Liver (tissue), 9 donors: Measurements from ENCODE around the gene TEX30. TPM values are rescaled to one million over a fixed set of nuclear protein-coding genes. Genes with fewer than 3 reads are reported as not detected.

Experiments used
- DNase-seq: peaks from one replicate; pipeline ENCODE4 v3.0.0-alpha.2; 2017; ENCODE audit warnings: low spot score
- H3K27ac ChIP-seq, 2 donors: one replicate each; pipeline ENCODE4 v1.7.0; 2013; ENCODE audit warnings: inconsistent platforms in 2 of 2, low read length in 2 of 2, control low read depth in 1 of 2, low read depth in 1 of 2, mild to moderate bottlenecking in 1 of 2
- H3K27me3 ChIP-seq, 4 donors: one replicate each; pipeline versions ENCODE4 v1.6.1 to v1.7.0; 2013; ENCODE audit warnings: low read length in 3 of 4, inconsistent platforms in 1 of 4, mild to moderate bottlenecking in 1 of 4, moderate library complexity in 1 of 4; ENCODE audit not compliant: control insufficient read depth in 4 of 4, insufficient read depth in 4 of 4
- H3K36me3 ChIP-seq, 4 donors: one replicate each; pipeline versions ENCODE4 v1.6.1 to v1.7.0; 2013; ENCODE audit warnings: low read length in 3 of 4, mild to moderate bottlenecking in 3 of 4, low read depth in 1 of 4, moderate library complexity in 1 of 4; ENCODE audit not compliant: control insufficient read depth in 4 of 4, insufficient read depth in 3 of 4
- H3K4me1 ChIP-seq, 4 donors: one replicate each; pipeline versions ENCODE4 v1.6.1 to v1.7.0; 2013; ENCODE audit warnings: low read length in 3 of 4, mild to moderate bottlenecking in 3 of 4, moderate library complexity in 1 of 4; ENCODE audit not compliant: control insufficient read depth in 4 of 4, insufficient read depth in 4 of 4
- H3K4me3 ChIP-seq, 3 donors: one replicate each; pipeline versions ENCODE4 v1.6.1 to v1.7.0; 2013; ENCODE audit warnings: low read length in 3 of 3, control low read depth in 1 of 3, low read depth in 1 of 3, mild to moderate bottlenecking in 1 of 3
- H3K9ac ChIP-seq, 2 donors: one replicate each; pipeline ENCODE4 v1.7.0; 2013; ENCODE audit warnings: low read length in 2 of 2, mild to moderate bottlenecking in 2 of 2, moderate library complexity in 2 of 2, control low read depth in 1 of 2, low read depth in 1 of 2
- H3K9me3 ChIP-seq, 4 donors: one replicate each; pipeline versions ENCODE4 v1.6.1 to v1.7.0; 2013; ENCODE audit warnings: low read length in 3 of 4; ENCODE audit not compliant: control insufficient read depth in 4 of 4
- CTCF ChIP-seq: fragments of 150-350 bp; IDR thresholded peaks from 2 replicates; pipeline ENCODE4 v1.5.1; 2017; ENCODE audit warnings: improper control_type of control experiment, low read depth, low read length; ENCODE audit not compliant: missing input control
- EGR1 ChIP-seq, 2 donors: IDR thresholded peaks; 2 replicates each; pipeline ENCODE4 v1.6.1; 2016 to 2018; ENCODE audit warnings: antibody characterized with exemption in 2 of 2, low read depth in 2 of 2
- FOXA1 ChIP-seq: IDR thresholded peaks from 2 replicates; pipeline ENCODE4 v1.6.1; 2016; ENCODE audit warnings: antibody characterized with exemption
- FOXA2 ChIP-seq: IDR thresholded peaks from 2 replicates; pipeline ENCODE4 v1.6.1; 2016; ENCODE audit warnings: antibody characterized with exemption
- GABPA ChIP-seq, 2 donors: IDR thresholded peaks in 1 of 2; conservative IDR thresholded peaks in 1 of 2; 2 replicates each; pipeline ENCODE4 v1.6.1; 2016; ENCODE audit warnings: antibody characterized with exemption in 2 of 2, mild to moderate bottlenecking in 1 of 2, moderate library complexity in 1 of 2
- HNF4G ChIP-seq: IDR thresholded peaks from 2 replicates; pipeline ENCODE4 v1.6.1; 2016; ENCODE audit warnings: antibody characterized with exemption
- JUND ChIP-seq, 2 donors: IDR thresholded peaks; 2 replicates each; pipeline ENCODE4 v1.6.1; 2016; ENCODE audit warnings: antibody characterized with exemption in 2 of 2
- MAX ChIP-seq: IDR thresholded peaks from 2 replicates; pipeline ENCODE4 v1.6.1; 2016; ENCODE audit warnings: antibody characterized with exemption
- NR2F2 ChIP-seq: IDR thresholded peaks from 2 replicates; pipeline ENCODE4 v1.6.1; 2016; ENCODE audit warnings: antibody characterized with exemption
- RAD21 ChIP-seq, 2 donors: IDR thresholded peaks; 2 replicates each; pipeline ENCODE4 v1.6.1; 2016; ENCODE audit warnings: antibody characterized with exemption in 2 of 2, mild to moderate bottlenecking in 2 of 2
- REST ChIP-seq: IDR thresholded peaks from 2 replicates; pipeline ENCODE4 v1.6.1; 2016; ENCODE audit warnings: antibody characterized with exemption, mild to moderate bottlenecking
- RXRA ChIP-seq, 2 donors: IDR thresholded peaks; 2 replicates each; pipeline ENCODE4 v1.6.1; 2017 to 2018; ENCODE audit warnings: antibody characterized with exemption in 2 of 2, mild to moderate bottlenecking in 1 of 2
- SP1 ChIP-seq: IDR thresholded peaks from 2 replicates; pipeline ENCODE4 v1.6.1; 2018; ENCODE audit warnings: antibody characterized with exemption, mild to moderate bottlenecking
- TAF1 ChIP-seq: conservative IDR thresholded peaks from 2 replicates; pipeline ENCODE4 v1.6.1; 2016; ENCODE audit warnings: antibody characterized with exemption, mild to moderate bottlenecking
- YY1 ChIP-seq: IDR thresholded peaks from 2 replicates; pipeline ENCODE4 v1.6.1; 2016; ENCODE audit warnings: antibody characterized with exemption, mild to moderate bottlenecking
- WGBS: extraction: QIAGEN DNeasy Blood & Tissue Kit; methylation state at CpG from one replicate; pipeline ENCODE4 v1.1.7; 2013; 5-methylcytosine and 5-hydroxymethylcytosine counted together
- polyA plus RNA-seq, 2 donors: library from polyadenylated mRNA; stranded (reverse) in 1 of 2; unstranded in 1 of 2; fragments of 200-250 nt in 1 of 2; fragments of >200 nt in 1 of 2; fragmentation: Nextera tagmentation in 1 of 2; extraction: Ambion mirVana in 1 of 2; gene quantifications; one replicate each; pipeline versions ENCODE4 v1.2.1 to v1.2.3, GENCODE V29; 2013 to 2015
- total RNA-seq, 2 donors: library from RNA; depleted of rRNA; stranded (reverse); fragments of >200 nt; gene quantifications; one replicate each; pipeline ENCODE4 v1.2.3, GENCODE V29; 2014
- TF ChIP-seq, protein P1 (sequence below): IDR thresholded peaks from 2 replicates; pipeline ENCODE4 v1.6.1; 2016; ENCODE audit warnings: antibody characterized with exemption
- donor health status: healthy.
- donor health status: healthy.
- donor health status: healthy.
- donor health status: healthy.
- donor health status: healthy.

The TEX30 gene
- total and polyA plus RNA-seq, 4 donors, result 9.9 to 28.2 (median 12.2) TPM

DNA sequence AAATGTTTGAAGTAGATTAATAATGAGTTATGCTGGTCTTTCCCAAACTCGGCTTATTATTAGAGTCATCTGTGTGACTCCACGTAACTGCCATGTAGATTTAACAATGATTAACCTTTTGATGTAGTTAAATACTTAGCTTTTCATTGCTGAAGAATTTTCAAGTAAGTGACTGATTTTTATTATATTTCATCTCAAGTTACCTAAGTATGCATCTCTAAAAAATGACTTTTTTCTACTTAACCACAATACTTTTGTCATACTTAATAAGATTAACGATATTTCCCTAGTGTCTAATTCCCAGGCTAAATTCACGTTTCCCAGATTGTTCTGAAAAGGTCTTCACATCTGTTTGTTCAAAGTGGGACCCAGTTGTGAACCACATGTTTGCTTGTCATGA, 43.1 kb upstream of the TEX30 start (continued):
- no peak for TF ChIP-seq TAF1
- no peak for TF ChIP-seq SP1
- no peak for TF ChIP-seq YY1
- no peak for TF ChIP-seq NR2F2
- no peak for TF ChIP-seq GABPA (IDR thresholded peaks at IDR 0.05 in 1 of 2, conservative IDR thresholded peaks at IDR 0.05 in 1 of 2)
- no peak for TF ChIP-seq FOXA1

GRCh38 chr13:102815788-102816187, 42.2 kb upstream of the TEX30 start:
- H3K27ac ChIP-seq, result no peak overlapping the region
- H3K27me3 ChIP-seq, result no peaks in the 10 kb centered on the region
- WGBS, result 96% methylated on average over 5 of the region's 5 CpGs
- H3K36me3 ChIP-seq, result peaks cover 2 to 18% (median 10%) of the 10 kb centered on the region in 4 donors
- H3K9ac ChIP-seq, result no peak overlapping the region
- peaks cover 0 to 4% (median 0%) of the 10 kb centered on the region in 4 donors for H3K9me3 ChIP-seq
- TF ChIP-seq TAF1, result no peak
- TF ChIP-seq FOXA1, result no peak
- no peak for TF ChIP-seq YY1
- no peak for TF ChIP-seq SP1
- no peak for TF ChIP-seq CTCF
- TF ChIP-seq RXRA (IDR thresholded peaks at IDR 0.05), result no peak
- no peak for TF ChIP-seq NR2F2
- TF ChIP-seq GABPA (IDR thresholded peaks at IDR 0.05 in 1 of 2, conservative IDR thresholded peaks at IDR 0.05 in 1 of 2), result no peak
- no peak for TF ChIP-seq EGR1 (IDR thresholded peaks at IDR 0.05; ENCODE audit: low read depth in 2 of 2)
- TF ChIP-seq FOXA2, result no peak
- TF ChIP-seq JUND (IDR thresholded peaks at IDR 0.05), result no peak
- no peak for TF ChIP-seq MAX
- TF ChIP-seq HNF4G, result no peak
- TF ChIP-seq, protein P1, sequence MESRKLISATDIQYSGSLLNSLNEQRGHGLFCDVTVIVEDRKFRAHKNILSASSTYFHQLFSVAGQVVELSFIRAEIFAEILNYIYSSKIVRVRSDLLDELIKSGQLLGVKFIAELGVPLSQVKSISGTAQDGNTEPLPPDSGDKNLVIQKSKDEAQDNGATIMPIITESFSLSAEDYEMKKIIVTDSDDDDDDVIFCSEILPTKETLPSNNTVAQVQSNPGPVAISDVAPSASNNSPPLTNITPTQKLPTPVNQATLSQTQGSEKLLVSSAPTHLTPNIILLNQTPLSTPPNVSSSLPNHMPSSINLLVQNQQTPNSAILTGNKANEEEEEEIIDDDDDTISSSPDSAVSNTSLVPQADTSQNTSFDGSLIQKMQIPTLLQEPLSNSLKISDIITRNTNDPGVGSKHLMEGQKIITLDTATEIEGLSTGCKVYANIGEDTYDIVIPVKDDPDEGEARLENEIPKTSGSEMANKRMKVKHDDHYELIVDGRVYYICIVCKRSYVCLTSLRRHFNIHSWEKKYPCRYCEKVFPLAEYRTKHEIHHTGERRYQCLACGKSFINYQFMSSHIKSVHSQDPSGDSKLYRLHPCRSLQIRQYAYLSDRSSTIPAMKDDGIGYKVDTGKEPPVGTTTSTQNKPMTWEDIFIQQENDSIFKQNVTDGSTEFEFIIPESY, result no peak
- no peak for TF ChIP-seq RAD21 (IDR thresholded peaks at IDR 0.05)
- TF ChIP-seq REST, result no peak
- DNase-seq, result no peak
- peaks cover 0 to 4% (median 2%) of the 10 kb centered on the region in 4 donors for H3K4me1 ChIP-seq
- H3K4me3 ChIP-seq, result no peak overlapping the region
